SK-N-SH (cell line): ENCODE results near the gene PHOX2A.

Experiments used
- EZH2phosphoT487 ChIP-seq: fragments of 200-600 bp; sonication (generic); IDR thresholded peaks from 2 replicates; pipeline ENCODE4 v1.6.1; 2017; ENCODE audit warnings: low read depth, mixed run types, mild to moderate bottlenecking, antibody characterized with exemption, moderate library complexity, borderline replicate concordance
- YY1 ChIP-seq: IDR thresholded peaks from 2 replicates; pipeline ENCODE4 v1.4.0; 2012; ENCODE audit warnings: low read depth, mild to moderate bottlenecking

DNA sequence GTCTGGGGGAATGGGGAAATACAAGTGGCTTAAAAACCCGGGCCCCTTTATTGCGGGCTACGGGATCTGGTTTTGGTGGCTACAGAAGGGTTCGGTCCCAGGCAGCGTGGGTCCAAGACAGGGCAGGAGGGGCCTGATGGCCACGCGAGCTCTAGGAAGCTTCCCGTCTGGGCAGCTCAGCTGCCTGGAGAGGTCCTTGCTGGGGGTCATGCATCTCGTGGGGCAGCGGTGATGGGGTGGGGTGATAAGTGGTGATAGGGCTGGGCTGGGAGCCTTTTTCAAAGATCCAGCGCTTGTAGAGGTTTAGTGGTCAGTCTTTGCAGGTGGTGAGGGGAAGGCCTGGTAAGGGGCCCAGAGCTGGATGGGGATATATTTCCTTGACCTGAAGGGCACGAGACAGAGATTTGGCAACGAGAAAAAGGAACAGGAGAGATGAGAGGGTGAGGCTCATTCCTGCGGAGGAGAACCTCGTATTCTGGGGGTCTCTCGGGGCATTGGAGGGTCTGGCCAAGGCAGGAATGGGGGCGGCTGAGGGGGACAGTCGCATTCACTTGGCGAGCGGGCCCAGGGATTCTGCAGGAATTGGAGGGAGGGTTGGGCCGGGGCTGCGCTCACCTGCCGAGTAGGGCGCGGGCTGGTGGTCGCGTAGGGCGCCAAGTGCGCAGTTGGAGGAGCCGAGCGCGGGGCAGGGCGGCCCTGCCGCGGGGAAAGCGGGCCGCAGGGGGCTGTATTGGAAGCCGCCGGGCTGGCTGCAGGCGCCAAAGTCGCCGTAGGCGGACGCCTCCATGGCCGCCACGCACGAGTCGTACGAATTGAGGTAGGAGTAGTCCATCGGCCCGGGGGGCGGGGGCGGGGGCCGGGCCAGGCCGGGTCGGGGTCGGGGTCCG lies 560 bp downstream of the PHOX2A start:
- TF ChIP-seq YY1 (no peak), EZH2phosphoT487 (no peak)
